GM12878 (cell line): Measurements from ENCODE around the gene CASP12. TPM values are rescaled to one million over a fixed set of nuclear protein-coding genes. Genes with fewer than 3 reads are reported as not detected.

ENCODE experiments used
- ATAC-seq: fragments of 200-7000 bp; cut with Tn5 transposase; 3 replicates; pipeline ENCODE4 v1.9.1; 2020; ENCODE audit warnings: mild to moderate bottlenecking, moderate library complexity
- Bru-seq: library from RNA; stranded (reverse); fragments of 400-500 nt; gene quantifications from one replicate; lab custom pipeline; 2021; lab: Mats Ljungman, UMichigan
- BruChase-seq, 2 experiments: library from RNA; stranded (reverse); fragments of 400-500 nt; gene quantifications; one replicate each; lab custom pipeline; 2021; lab: Mats Ljungman, UMichigan
- BruUV-seq: library from RNA; stranded (reverse); fragments of 400-500 nt; replicated peaks from 2 replicates; lab custom pipeline; 2021; lab: Mats Ljungman, UMichigan
- CTCF ChIA-PET: fragments of 300-600 bp; sonication (Branson Sonifier 250); formaldehyde crosslinking; extraction: SDS; loops from one replicate; lab custom pipeline; 2021; ENCODE audit warnings: inconsistent platforms; lab: Yijun Ruan, JAX
- POLR2A ChIA-PET: fragments of 350-600 bp; formaldehyde crosslinking; extraction: SDS; loops from one replicate; lab custom pipeline; 2021; ENCODE audit warnings: inconsistent platforms; lab: Charles Lee
- RAD21 ChIA-PET: fragments of 300-600 bp; sonication (Branson Sonifier 250); formaldehyde crosslinking; loops from one replicate; lab custom pipeline; 2023; ENCODE audit warnings: antibody characterized with exemption; ENCODE audit not compliant: unreplicated experiment; lab: Charles Lee
- SMC1A ChIA-PET: fragments of 300-600 bp; sonication (Branson Sonifier 250); formaldehyde crosslinking; loops from one replicate; lab custom pipeline; 2023; ENCODE audit not compliant: unreplicated experiment, uncharacterized antibody; lab: Charles Lee
- DNase-seq: peaks from one replicate; pipeline ENCODE4 v3.0.0-alpha.2; 2011; ENCODE audit warnings: low read depth, low spot score
- FAIRE-seq: peaks from 3 replicates; lab custom pipeline; 2011; peaks lifted over from hg19 to GRCh38; lab: Jason Lieb, UNC
- H2AFZ ChIP-seq: 2 replicates; pipeline ENCODE4 v1.6.0; 2011; ENCODE audit warnings: low read depth, low read length, control low read depth; ENCODE audit not compliant: control insufficient read depth
- H3K27ac ChIP-seq: 2 replicates; pipeline ENCODE4 v1.5.1; 2011; ENCODE audit warnings: control low read depth; ENCODE audit not compliant: control insufficient read depth, insufficient read depth
- H3K27me3 ChIP-seq, 2 experiments: replicated peaks in 1 of 2; 2 replicates each; pipeline versions ENCODE4 v1.6.0 to v1.6.1; 2011; ENCODE audit warnings: low read length in 1 of 2; ENCODE audit not compliant: control insufficient read depth in 2 of 2, insufficient read depth in 2 of 2
- H3K36me3 ChIP-seq, 2 experiments: 2 replicates each; pipeline ENCODE4 v1.5.1; 2011; ENCODE audit warnings: low read length in 1 of 2; ENCODE audit not compliant: control insufficient read depth in 2 of 2, insufficient read depth in 2 of 2
- H3K4me1 ChIP-seq: 2 replicates; pipeline ENCODE4 v1.6.1; 2011; ENCODE audit warnings: mild to moderate bottlenecking, low read length, moderate library complexity, mixed read lengths; ENCODE audit not compliant: control insufficient read depth, insufficient read depth
- H3K4me2 ChIP-seq: 2 replicates; pipeline ENCODE4 v1.6.0; 2011; ENCODE audit warnings: control low read depth; ENCODE audit not compliant: control insufficient read depth, insufficient read depth
- H3K4me3 ChIP-seq: fragments of 200-600 bp; sonication (generic); 2 replicates; pipeline ENCODE4 v1.5.1; 2016
- H3K79me2 ChIP-seq: 2 replicates; pipeline ENCODE4 v1.6.0; 2011; ENCODE audit warnings: low read length; ENCODE audit not compliant: control insufficient read depth, insufficient read depth
- H3K9ac ChIP-seq: 2 replicates; pipeline ENCODE4 v1.8.0; 2011; ENCODE audit warnings: low read length, control low read depth, mixed read lengths; ENCODE audit not compliant: control insufficient read depth, insufficient read depth
- H3K9me3 ChIP-seq: replicated peaks from 3 replicates; pipeline ENCODE4 v1.5.1; 2011; ENCODE audit warnings: mild to moderate bottlenecking, low read length; ENCODE audit not compliant: control insufficient read depth, insufficient read depth
- H4K20me1 ChIP-seq: 2 replicates; pipeline ENCODE4 v1.6.0; 2011; ENCODE audit not compliant: control insufficient read depth, insufficient read depth
- BRCA1 ChIP-seq: IDR thresholded peaks from 2 replicates; pipeline ENCODE4 v1.6.1; 2011; ENCODE audit warnings: low read depth, low read length, improper control_type of control experiment
- CHD2 ChIP-seq: IDR thresholded peaks from 2 replicates; pipeline ENCODE4 v1.6.1; 2011; ENCODE audit warnings: low read depth, low read length, improper control_type of control experiment, borderline replicate concordance
- CHD4 ChIP-seq: fragments of 200-600 bp; sonication (generic); IDR thresholded peaks from 2 replicates; pipeline ENCODE4 v1.6.1; 2016; ENCODE audit warnings: mild to moderate bottlenecking
- EP300 ChIP-seq, 2 experiments: fragments of 150-350 bp in 1 of 2; IDR thresholded peaks; 2 replicates each; pipeline ENCODE4 v1.6.1; 2011 to 2012; ENCODE audit warnings: low read depth in 2 of 2, low read length in 2 of 2, borderline replicate concordance in 1 of 2, improper control_type of control experiment in 1 of 2, inconsistent platforms in 1 of 2; ENCODE audit not compliant: control insufficient read depth in 1 of 2
- IRF4 ChIP-seq: IDR thresholded peaks from 2 replicates; pipeline ENCODE4 v1.6.1; 2011; ENCODE audit warnings: low read depth, low read length
- JUNB ChIP-seq: IDR thresholded peaks from 2 replicates; pipeline ENCODE4 v1.6.1; 2016; ENCODE audit warnings: antibody characterized with exemption, mild to moderate bottlenecking
- MLLT1 ChIP-seq: fragments of 450-650 bp; IDR thresholded peaks from 2 replicates; pipeline ENCODE4 v1.6.1; 2016; ENCODE audit warnings: mild to moderate bottlenecking
- MTA2 ChIP-seq: fragments of 450-650 bp; IDR thresholded peaks from 2 replicates; pipeline ENCODE4 v1.6.1; 2016; ENCODE audit warnings: low read depth, mild to moderate bottlenecking, moderate library complexity
- MXI1 ChIP-seq: fragments of 150-350 bp; IDR thresholded peaks from 2 replicates; pipeline ENCODE4 v1.6.1; 2011; ENCODE audit warnings: low read depth, mild to moderate bottlenecking, inconsistent platforms, low read length, improper control_type of control experiment
- NBN ChIP-seq: fragments of 450-650 bp; IDR thresholded peaks from 2 replicates; pipeline ENCODE4 v1.6.1; 2016
- NR2C2 ChIP-seq: IDR thresholded peaks from 2 replicates; pipeline ENCODE4 v1.6.1; 2011; ENCODE audit warnings: borderline replicate concordance, low read depth; ENCODE audit not compliant: control insufficient read depth, insufficient read length
- PAX5 ChIP-seq: IDR thresholded peaks from 2 replicates; pipeline ENCODE4 v1.6.1; 2011; ENCODE audit warnings: low read depth, low read length, borderline replicate concordance
- SIX5 ChIP-seq: IDR thresholded peaks from 2 replicates; pipeline ENCODE4 v1.6.1; 2011; ENCODE audit warnings: mild to moderate bottlenecking, low read depth, low read length, moderate library complexity; ENCODE audit not compliant: severe bottlenecking
- SMAD5 ChIP-seq: IDR thresholded peaks from 2 replicates; pipeline ENCODE4 v1.6.1; 2016; ENCODE audit warnings: antibody characterized with exemption, low read depth
- USF1 ChIP-seq: IDR thresholded peaks from 2 replicates; pipeline ENCODE4 v1.6.1; 2011; ENCODE audit warnings: borderline replicate concordance, low read depth, mild to moderate bottlenecking, moderate library complexity, mixed read lengths, low read length; ENCODE audit not compliant: insufficient read depth; ENCODE audit errors: extremely low read length
- ZZZ3 ChIP-seq: IDR thresholded peaks from 2 replicates; pipeline ENCODE4 v1.6.1; 2011; ENCODE audit warnings: low read depth; ENCODE audit not compliant: control insufficient read depth, insufficient read length
- WGBS: methylation state at CpG from one replicate; pipeline ENCODE4 v1.1.6; 2016; ENCODE audit warnings: low lambda C conversion rate; ENCODE audit not compliant: insufficient replicate concordance, insufficient coverage; ENCODE audit errors: missing lambda C conversion rate; 5-methylcytosine and 5-hydroxymethylcytosine counted together
- in situ Hi-C: fragments of 300-500 bp; cut with MboI; formaldehyde crosslinking; loops from 9 replicates; pipeline ENCODE4 v1.14.3; 2018; ENCODE audit warnings: mixed read lengths
- intact Hi-C: fragments of 100-400 bp; cut with micrococcal nuclease; formaldehyde crosslinking; loops from one replicate; pipeline ENCODE4 v1.14.2; 2022; ENCODE audit not compliant: unreplicated experiment
- long read RNA-seq, 2 experiments: library from polyadenylated mRNA; unstranded; transcript quantifications; one replicate each; pipeline ENCODE4 v2.0.0, GENCODE V29; 2019 to 2020
- polyA minus RNA-seq, 3 experiments: library from RNA; depleted of rRNA, polyadenylated mRNA; stranded (reverse); fragments of >200 nt; gene quantifications; 2 replicates each; pipeline ENCODE4 v1.2.3, GENCODE V29; 2011
- polyA plus RNA-seq, 11 experiments: library from polyadenylated mRNA; depleted of rRNA in 4 of 11; unstranded in 6 of 11; stranded (reverse) in 5 of 11; fragments of >200 nt; fragmentation: Nextera tagmentation in 4 of 11; fragmentation: Illumina TruSeq in 1 of 11; extraction: Ambion mirVana in 4 of 11; extraction: Trizol in 1 of 11; gene quantifications; 1 replicate in 1 of 11; 2 replicates in 10 of 11; pipeline versions ENCODE4 v1.2.1 to v1.2.3, GENCODE V29; 2011 to 2016; ENCODE audit warnings: inconsistent platforms in 2 of 11, missing spikeins in 2 of 11, low read depth in 1 of 11
- total RNA-seq, 4 experiments: library from RNA; depleted of rRNA in 3 of 4; stranded (reverse); fragments of >200 nt in 3 of 4; fragmentation: Illumina TruSeq in 1 of 4; extraction: Trizol in 1 of 4; gene quantifications; 2 replicates each; pipeline versions ENCODE4 v1.2.1 to v1.2.3, GENCODE V29; 2013 to 2021

The CASP12 gene
- not detected in 2 replicates for total RNA-seq (2013; cell fraction: nucleolus; rRNA removed)
- total RNA-seq (2014; rRNA removed), result not detected in 2 replicates
- total RNA-seq (2014; rRNA removed; fragmentation: Illumina TruSeq; extraction: Trizol), result not detected in 2 replicates
- total RNA-seq (2021), result not detected in 2 replicates
- not detected for polyA plus RNA-seq (2011; ENCODE audit: low read depth)
- polyA plus RNA-seq (2011; rRNA removed), result 0.10 TPM in 1 of 2 replicates, not detected in the other
- polyA plus RNA-seq (2011; cell fraction: cytosol; rRNA removed), result not detected in 2 replicates
- polyA plus RNA-seq (2011; cell fraction: nucleus; rRNA removed), result not detected in 2 replicates
- polyA plus RNA-seq (2012), result 0.07 and 0.11 TPM in 2 replicates
- not detected in 2 replicates for polyA plus RNA-seq (2014; fragmentation: Illumina TruSeq; extraction: Trizol)
- polyA plus RNA-seq (2014; fragmentation: Nextera tagmentation; extraction: Ambion mirVana), result under 1 TPM in 1 of 2 experiments, not detected in 1; 0.14 TPM
- polyA plus RNA-seq (2014; rRNA removed), result not detected in 2 replicates
- not detected for polyA plus RNA-seq (2016; fragmentation: Nextera tagmentation; extraction: Ambion mirVana)
- polyA minus RNA-seq (2011; rRNA and poly(A)+ RNA removed), result not detected in 2 replicates
- not detected in 2 replicates for polyA minus RNA-seq (2011; cell fraction: cytosol; rRNA and poly(A)+ RNA removed)
- not detected in 2 replicates for polyA minus RNA-seq (2011; cell fraction: nucleus; rRNA and poly(A)+ RNA removed)
- percentile 13 among the genes with signal in this experiment for Bru-seq, nascent RNA
- BruChase-seq, experiment 1, labeled RNA remaining after a 6-hour chase, result percentile 7 among the genes with signal in this experiment
- BruChase-seq, experiment 2, labeled RNA remaining after a 2-hour chase, result percentile 6 among the genes with signal in this experiment
- long read RNA-seq, experiment 1, result 0 reads
- long read RNA-seq, experiment 2, result 0 reads

GRCh38 chr11:104897891-104898684 lies at the start of gene CASP12:
CASP12 (minus strand) TSS chr11:104898460.
- POLR2A ChIA-PET, result no interaction called here

More at GRCh38 chr11:104897891-104898684, at the start of gene CASP12:
- peak within 1 kb of the TSS; percentile 87 for H3K27ac ChIP-seq
- ATAC-seq (peak; percentile 92), FAIRE-seq (peak; percentile 7), DNase-seq (no peak)
- H3K4me1 ChIP-seq, result peaks cover 5% of the 10 kb centered on the region; the same call in 1 of the 2 replicates
- in situ Hi-C loops, result no loop called here
- H3K79me2 ChIP-seq, result no peaks in the 10 kb centered on the region
- CTCF ChIA-PET, result interaction anchor here (1.0 to 2.1 kb wide), 4 partner anchors 10 to 75 kb away, joined by 3 to 5 read pairs (median 4); no protein-coding TSS in a partner anchor
- intact Hi-C loops, result no loop called here
- H3K9ac ChIP-seq, result peak within 1 kb of the TSS; percentile 54
- SMC1A ChIA-PET, result interaction anchor here (0.8 to 2.6 kb wide), 8 partner anchors 11 to 227 kb away, joined by 3 to 13 read pairs (median 3); no protein-coding TSS in a partner anchor
- 0 out of 4 replicates have a peak, but pooled peaks of 1 of the 2 experiments have one; percentile 28 for TF ChIP-seq EP300 (IDR thresholded peaks at IDR 0.05; ENCODE audit: borderline replicate concordance in 1 of 2, control insufficient read depth in 1 of 2, low read depth in 2 of 2, low read length in 2 of 2)
- TF ChIP-seq PAX5, result 0 out of 2 replicates have a peak, but pooled peaks have one; percentile 27
- no peak for TF ChIP-seq MXI1
- no peak for TF ChIP-seq ZZZ3
- TF ChIP-seq NR2C2, result no peak
- no peak for TF ChIP-seq CHD4
- peak; percentile 61; the same call in 1 of the 2 replicates for TF ChIP-seq MTA2
- no peak for TF ChIP-seq USF1
- TF ChIP-seq JUNB, result no peak
- TF ChIP-seq SIX5, result no peak
- no peak for TF ChIP-seq IRF4
- no peak for TF ChIP-seq BRCA1
- TF ChIP-seq SMAD5, result no peak
- TF ChIP-seq MLLT1, result no peak
- TF ChIP-seq CHD2, result no peak
- no peak for TF ChIP-seq NBN
- WGBS, result 13% methylated on average over 9 of the region's 9 CpGs
- RAD21 ChIA-PET, result interaction anchor here (0.9 to 1.6 kb wide), 2 partner anchors 12 to 15 kb away, joined by 3 to 10 read pairs; no protein-coding TSS in a partner anchor
- no peaks in the 10 kb centered on the region for H3K27me3 ChIP-seq
- H3K4me2 ChIP-seq, result peak within 1 kb of the TSS; percentile 21
- H2AFZ ChIP-seq, result peak within 1 kb of the TSS; percentile 87
- H3K4me3 ChIP-seq, result no peak within 1 kb of the TSS
- no TSS peak for BruUV-seq
- no peaks in the 10 kb centered on the region for H3K9me3 ChIP-seq
- H4K20me1 ChIP-seq, result no peaks in the 10 kb centered on the region
- no peaks in the 10 kb centered on the region for H3K36me3 ChIP-seq
